ENCODE results near the gene BCL11A.

DNA sequence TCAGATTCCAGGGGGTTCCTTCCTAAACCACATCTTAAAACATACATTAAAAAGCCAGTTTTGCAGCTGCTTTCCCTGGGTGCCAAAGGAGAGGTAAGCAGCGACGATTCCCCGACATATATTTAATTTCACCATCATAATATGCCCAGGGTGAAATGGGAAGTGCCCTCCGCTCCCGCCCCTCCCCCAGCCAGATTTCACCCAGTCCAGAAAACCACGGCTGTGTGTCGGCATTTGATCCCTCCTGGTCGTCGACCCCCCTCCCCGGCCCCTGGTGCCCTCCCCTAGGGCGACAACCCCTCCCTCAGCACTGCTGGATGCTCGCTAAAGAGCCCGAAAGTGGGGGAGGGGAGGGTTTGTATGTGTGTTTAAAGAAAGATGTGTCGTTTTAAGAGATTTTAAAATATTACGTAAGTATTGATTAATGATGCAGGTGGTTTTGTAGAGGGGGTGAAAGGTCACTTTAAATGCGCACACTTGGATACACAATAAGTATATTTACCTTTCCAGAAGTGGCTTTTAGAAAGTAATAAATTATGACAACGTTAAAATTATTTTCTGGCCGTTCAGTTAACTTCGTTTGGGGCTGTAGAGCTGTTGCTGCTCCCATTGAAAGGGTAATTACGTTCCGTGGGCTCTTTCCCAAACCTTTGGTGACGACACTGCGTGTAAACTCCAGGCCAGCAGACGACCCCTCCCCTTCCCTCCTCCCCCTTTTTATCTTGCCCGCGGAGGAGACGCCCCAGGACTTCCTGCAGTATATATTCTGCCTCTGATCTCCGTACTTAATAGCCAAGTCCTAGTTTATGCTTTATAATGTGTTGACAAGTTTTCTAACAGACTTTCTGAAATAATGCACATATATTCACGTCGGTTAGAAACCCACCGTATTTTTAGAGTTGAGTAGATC, 3.4 kb upstream of the BCL11A start:
- TF ChIP-seq, protein P1, sequence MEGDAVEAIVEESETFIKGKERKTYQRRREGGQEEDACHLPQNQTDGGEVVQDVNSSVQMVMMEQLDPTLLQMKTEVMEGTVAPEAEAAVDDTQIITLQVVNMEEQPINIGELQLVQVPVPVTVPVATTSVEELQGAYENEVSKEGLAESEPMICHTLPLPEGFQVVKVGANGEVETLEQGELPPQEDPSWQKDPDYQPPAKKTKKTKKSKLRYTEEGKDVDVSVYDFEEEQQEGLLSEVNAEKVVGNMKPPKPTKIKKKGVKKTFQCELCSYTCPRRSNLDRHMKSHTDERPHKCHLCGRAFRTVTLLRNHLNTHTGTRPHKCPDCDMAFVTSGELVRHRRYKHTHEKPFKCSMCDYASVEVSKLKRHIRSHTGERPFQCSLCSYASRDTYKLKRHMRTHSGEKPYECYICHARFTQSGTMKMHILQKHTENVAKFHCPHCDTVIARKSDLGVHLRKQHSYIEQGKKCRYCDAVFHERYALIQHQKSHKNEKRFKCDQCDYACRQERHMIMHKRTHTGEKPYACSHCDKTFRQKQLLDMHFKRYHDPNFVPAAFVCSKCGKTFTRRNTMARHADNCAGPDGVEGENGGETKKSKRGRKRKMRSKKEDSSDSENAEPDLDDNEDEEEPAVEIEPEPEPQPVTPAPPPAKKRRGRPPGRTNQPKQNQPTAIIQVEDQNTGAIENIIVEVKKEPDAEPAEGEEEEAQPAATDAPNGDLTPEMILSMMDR (IDR thresholded peaks at IDR 0.05) = no peak
- no peak for TF ChIP-seq POLR2A (IDR thresholded peaks at IDR 0.05)
- no peak for TF ChIP-seq EP300 (IDR thresholded peaks at IDR 0.05)
